Activated CD4-positive, alpha-beta T cell treated with anti-CD3 and anti-CD28 coated beads for 36 hours (primary cell): ENCODE data around the gene CARM1. TPM values are rescaled to one million over a fixed set of nuclear protein-coding genes. Genes with fewer than 3 reads are reported as not detected.

Experiments used
- ATAC-seq: fragments of 200-7000 bp; cut with Tn5 transposase; one replicate; pipeline ENCODE4 v1.10.0; 2021; ENCODE audit warnings: mild to moderate bottlenecking, moderate library complexity
- CTCF ChIA-PET: fragments of 350-600 bp; sonication (Branson Sonifier 250); formaldehyde crosslinking; loops from one replicate; lab custom pipeline; 2021; ENCODE audit warnings: antibody characterized with exemption; lab: Charles Lee
- POLR2A ChIA-PET: fragments of 350-600 bp; sonication (Branson Sonifier 250); formaldehyde crosslinking; loops from one replicate; lab custom pipeline; 2021; ENCODE audit warnings: antibody characterized with exemption, inconsistent platforms; lab: Charles Lee
- DNase-seq: peaks from one replicate; pipeline ENCODE4 v3.0.0-alpha.2; 2020
- H3K27ac Mint-ChIP-seq: one replicate; pipeline ENCODE4 v1.8.0; 2021; ENCODE audit warnings: mixed read lengths
- H3K27me3 Mint-ChIP-seq: one replicate; pipeline ENCODE4 v1.8.0; 2021; ENCODE audit warnings: mixed read lengths
- H3K36me3 Mint-ChIP-seq: one replicate; pipeline ENCODE4 v1.8.0; 2021; ENCODE audit warnings: low read depth, mixed read lengths
- H3K4me1 Mint-ChIP-seq: one replicate; pipeline ENCODE4 v1.8.0; 2021; ENCODE audit warnings: mixed read lengths
- H3K4me3 Mint-ChIP-seq: one replicate; pipeline ENCODE4 v1.8.0; 2021; ENCODE audit warnings: mild to moderate bottlenecking, moderate library complexity, mixed read lengths
- H3K9me3 Mint-ChIP-seq: one replicate; pipeline ENCODE4 v1.8.0; 2021; ENCODE audit warnings: low read depth, mixed read lengths
- intact Hi-C, 2 experiments: fragments of 100-400 bp; cut with DNase I in 1 of 2; cut with micrococcal nuclease in 1 of 2; formaldehyde crosslinking; loops; one replicate each; pipeline versions ENCODE4 v1.14.2 to v1.15.1; 2022 to 2024; cut with DNase I, micrococcal nuclease
- total RNA-seq, 2 experiments: library from RNA; stranded (reverse); gene quantifications; one replicate each; pipeline ENCODE4 v1.2.3, GENCODE V29; 2021

The CARM1 gene
- total RNA-seq, 2 experiments from 2014 or later = 82.3 to 96.8 TPM

- ATAC-seq (no peak), DNase-seq (no peak)
- H3K36me3 Mint-ChIP-seq = no peaks in the 10 kb centered on the region
- no peak overlapping the region for H3K4me3 Mint-ChIP-seq
- no peaks in the 10 kb centered on the region for H3K27me3 Mint-ChIP-seq
- no peaks in the 10 kb centered on the region for H3K4me1 Mint-ChIP-seq
- POLR2A ChIA-PET = no interaction called here
- no peaks in the 10 kb centered on the region for H3K9me3 Mint-ChIP-seq
- CTCF ChIA-PET = interaction anchor here (0.7 to 1.7 kb wide), 4 partner anchors 11 to 171 kb away, joined by 3 to 6 read pairs (median 4); partner anchors contain the start of gene DNM2
- intact Hi-C loops = no loop called here
- H3K27ac Mint-ChIP-seq = no peak overlapping the region
Measured at GRCh38 chr19:10888421-10888866, 17.1 kb downstream of the CARM1 start.

- Mint-ChIP-seq H3K4me3 (no peak overlapping the region), H3K27ac (no peak overlapping the region), H3K27me3 (no peaks in the 10 kb centered on the region), H3K9me3 (no peaks in the 10 kb centered on the region), H3K36me3 (no peaks in the 10 kb centered on the region), H3K4me1 (no peaks in the 10 kb centered on the region)
- ATAC-seq (no peak), DNase-seq (no peak)
- ChIA-PET POLR2A (interaction anchor here (0.6 kb wide), 1 partner anchor 241 kb away, joined by 4 read pairs; no protein-coding TSS in a partner anchor), CTCF (interaction anchor here (1.6 to 1.7 kb wide), 2 partner anchors 17 to 32 kb away, joined by 5 to 6 read pairs; no protein-coding TSS in a partner anchor)
- intact Hi-C loops = no loop called here
Measured at GRCh38 chr19:10889880-10890279, 18.5 kb downstream of the CARM1 start.

- Mint-ChIP-seq H3K27ac (no peak overlapping the region), H3K36me3 (no peaks in the 10 kb centered on the region), H3K9me3 (no peaks in the 10 kb centered on the region), H3K27me3 (no peaks in the 10 kb centered on the region), H3K4me1 (peaks cover under 1% of the 10 kb centered on the region), H3K4me3 (no peak overlapping the region)
- CTCF ChIA-PET = interaction anchor here (0.6 kb wide), 1 partner anchor 30 kb away, joined by 3 read pairs; no protein-coding TSS in a partner anchor
- ATAC-seq = no peak
- intact Hi-C loops = no loop called here
- no peak for DNase-seq
- POLR2A ChIA-PET = no interaction called here
Measured at GRCh38 chr19:10891405-10892086, 20.2 kb downstream of the CARM1 start.

GRCh38 chr19:10892256-10892655, 20.9 kb downstream of the CARM1 start:
- POLR2A ChIA-PET = no interaction called here
- Mint-ChIP-seq H3K4me1 (peaks cover 6% of the 10 kb centered on the region), H3K36me3 (no peaks in the 10 kb centered on the region), H3K27me3 (no peaks in the 10 kb centered on the region), H3K4me3 (no peak overlapping the region), H3K27ac (no peak overlapping the region), H3K9me3 (no peaks in the 10 kb centered on the region)
- ATAC-seq = no peak
- CTCF ChIA-PET = interaction anchor here (0.6 kb wide), 1 partner anchor 31 kb away, joined by 3 read pairs; no protein-coding TSS in a partner anchor
- no peak for DNase-seq
- intact Hi-C loops = no loop called here

- H3K4me3 Mint-ChIP-seq = no peak overlapping the region
- no peaks in the 10 kb centered on the region for H3K27me3 Mint-ChIP-seq
- peaks cover 6% of the 10 kb centered on the region for H3K4me1 Mint-ChIP-seq
- no peak overlapping the region for H3K27ac Mint-ChIP-seq
- ATAC-seq = no peak
- CTCF ChIA-PET = no interaction called here
- H3K9me3 Mint-ChIP-seq = no peaks in the 10 kb centered on the region
- intact Hi-C loops = no loop called here
- DNase-seq = no peak
- POLR2A ChIA-PET = interaction anchor here (0.6 to 0.7 kb wide), 2 partner anchors 92 to 1268 kb away, joined by 3 read pairs; partner anchors contain the start of gene ZNF136
- H3K36me3 Mint-ChIP-seq = no peaks in the 10 kb centered on the region
Measured at GRCh38 chr19:10894911-10895213, 23.5 kb downstream of the CARM1 start.

- no peaks in the 10 kb centered on the region for H3K9me3 Mint-ChIP-seq
- ATAC-seq = no peak
- H3K4me1 Mint-ChIP-seq = peaks cover 6% of the 10 kb centered on the region
- CTCF ChIA-PET = no interaction called here
- no peak for DNase-seq
- no peaks in the 10 kb centered on the region for H3K27me3 Mint-ChIP-seq
- H3K36me3 Mint-ChIP-seq = no peaks in the 10 kb centered on the region
- intact Hi-C loops = no loop called here
- H3K4me3 Mint-ChIP-seq = no peak overlapping the region
- H3K27ac Mint-ChIP-seq = no peak overlapping the region
- POLR2A ChIA-PET = no interaction called here
Measured at GRCh38 chr19:10895363-10895762, 24.0 kb downstream of the CARM1 start.

- DNase-seq (no peak), ATAC-seq (no peak)
- Mint-ChIP-seq H3K27me3 (no peaks in the 10 kb centered on the region), H3K27ac (no peak overlapping the region), H3K9me3 (no peaks in the 10 kb centered on the region), H3K4me3 (no peak overlapping the region), H3K36me3 (no peaks in the 10 kb centered on the region), H3K4me1 (peaks cover 6% of the 10 kb centered on the region)
- ChIA-PET POLR2A (no interaction called here), CTCF (no interaction called here)
- intact Hi-C loops = no loop called here
Measured at GRCh38 chr19:10895920-10896319, 24.6 kb downstream of the CARM1 start.

GRCh38 chr19:10896851-10897526, 25.6 kb downstream of the CARM1 start:
- ATAC-seq (no peak), DNase-seq (no peak)
- H3K27me3 Mint-ChIP-seq = no peaks in the 10 kb centered on the region
- H3K36me3 Mint-ChIP-seq = no peaks in the 10 kb centered on the region
- intact Hi-C loops = no loop called here
- no peaks in the 10 kb centered on the region for H3K9me3 Mint-ChIP-seq
- ChIA-PET CTCF (interaction anchor here (0.6 kb wide), 1 partner anchor 33 kb away, joined by 3 read pairs; no protein-coding TSS in a partner anchor), POLR2A (no interaction called here)
- H3K4me3 Mint-ChIP-seq = no peak overlapping the region
- H3K4me1 Mint-ChIP-seq = peaks cover 6% of the 10 kb centered on the region
- no peak overlapping the region for H3K27ac Mint-ChIP-seq

GRCh38 chr19:10898633-10899032, 27.3 kb downstream of the CARM1 start:
- Mint-ChIP-seq H3K9me3 (no peaks in the 10 kb centered on the region), H3K4me1 (peaks cover 6% of the 10 kb centered on the region), H3K4me3 (no peak overlapping the region), H3K36me3 (peaks cover 3% of the 10 kb centered on the region), H3K27ac (no peak overlapping the region), H3K27me3 (no peaks in the 10 kb centered on the region)
- no peak for ATAC-seq
- intact Hi-C loops = no loop called here
- CTCF ChIA-PET = no interaction called here
- no peak for DNase-seq
- POLR2A ChIA-PET = no interaction called here

- Mint-ChIP-seq H3K36me3 (peaks cover 3% of the 10 kb centered on the region), H3K27me3 (no peaks in the 10 kb centered on the region), H3K27ac (no peak overlapping the region), H3K4me1 (peaks cover 6% of the 10 kb centered on the region), H3K4me3 (no peak overlapping the region), H3K9me3 (no peaks in the 10 kb centered on the region)
- intact Hi-C loops = no loop called here
- POLR2A ChIA-PET = no interaction called here
- CTCF ChIA-PET = no interaction called here
- DNase-seq = no peak
- no peak for ATAC-seq
Measured at GRCh38 chr19:10899151-10899653, 27.8 kb downstream of the CARM1 start.

- intact Hi-C loops = no loop called here
- no peaks in the 10 kb centered on the region for H3K9me3 Mint-ChIP-seq
- CTCF ChIA-PET = no interaction called here
- H3K27me3 Mint-ChIP-seq = no peaks in the 10 kb centered on the region
- no peak overlapping the region for H3K4me3 Mint-ChIP-seq
- POLR2A ChIA-PET = no interaction called here
- no peaks in the 10 kb centered on the region for H3K4me1 Mint-ChIP-seq
- H3K27ac Mint-ChIP-seq = no peak overlapping the region
- peaks cover 12% of the 10 kb centered on the region for H3K36me3 Mint-ChIP-seq
- DNase-seq = no peak
- ATAC-seq = no peak
Measured at GRCh38 chr19:10907925-10908324, 36.6 kb downstream of the CARM1 start.
